ENCODE data around the gene ATOH8.

Gene ATOH8

GRCh38 chr2:85718885-85719492 is 34.8 kb upstream of the ATOH8 start:
- no peak for DNase-seq (ENCODE audit: extremely low read depth, low read depth)
- TF ChIP-seq CTCF (IDR thresholded peaks at IDR 0.05; ENCODE audit: low read depth, low read length): no peak

GRCh38 chr2:85719609-85720240 is 34.1 kb upstream of the ATOH8 start:
- TF ChIP-seq CTCF (IDR thresholded peaks at IDR 0.05; ENCODE audit: low read depth, low read length): no peak

GRCh38 chr2:85720533-85720932 is 33.3 kb upstream of the ATOH8 start:
- no peak for DNase-seq (ENCODE audit: extremely low read depth, low read depth)
- no peak for TF ChIP-seq CTCF (IDR thresholded peaks at IDR 0.05; ENCODE audit: low read depth, low read length)

More at GRCh38 chr2:85719609-85720240, 34.1 kb upstream of the ATOH8 start:
- DNase-seq (ENCODE audit: extremely low read depth, low read depth): no peak

DNA sequence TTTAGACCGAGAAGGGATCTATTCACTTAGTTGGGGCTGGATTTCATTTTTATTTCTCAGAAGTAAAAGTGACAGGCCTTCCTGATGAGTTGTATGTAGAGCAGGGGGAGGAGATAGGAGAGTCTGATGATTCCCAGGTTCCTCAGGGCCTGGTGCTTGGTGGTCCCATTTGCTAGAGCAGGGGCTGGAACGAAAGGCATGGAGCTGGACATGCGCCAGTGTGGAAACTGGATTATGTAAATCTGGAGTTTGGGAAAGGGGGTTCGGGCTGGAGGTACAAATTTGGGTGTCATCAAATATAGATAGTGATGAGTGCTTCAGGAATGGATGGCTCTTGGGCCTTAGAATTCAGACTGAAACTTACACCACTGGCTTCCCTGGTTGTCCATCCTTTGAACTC is 32.1 kb upstream of the ATOH8 start:
- DNase-seq (ENCODE audit: extremely low read depth, low read depth): no peak
- no peak for TF ChIP-seq CTCF (IDR thresholded peaks at IDR 0.05; ENCODE audit: low read depth, low read length)

DNA sequence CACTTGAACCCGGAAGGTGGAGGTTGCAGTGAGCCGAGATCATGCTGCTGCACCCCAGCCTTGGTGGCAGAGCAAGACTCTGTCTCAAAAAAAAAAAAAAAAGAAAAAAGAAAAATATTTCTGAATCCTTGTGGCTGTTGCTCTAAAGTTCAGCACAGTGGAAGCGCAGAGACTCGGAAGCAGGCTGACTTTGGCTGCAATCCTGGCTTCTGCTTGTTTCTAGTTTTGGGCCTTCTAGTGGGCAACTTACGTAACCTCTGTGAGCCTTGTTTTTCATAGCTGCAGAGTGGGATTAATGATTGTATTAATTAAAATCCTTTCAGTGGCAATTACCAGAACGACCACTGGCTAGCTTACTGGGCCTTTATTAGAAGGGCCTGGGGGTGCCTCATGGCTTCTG is 31.3 kb upstream of the ATOH8 start:
- no peak for TF ChIP-seq CTCF (IDR thresholded peaks at IDR 0.05; ENCODE audit: low read depth, low read length)

GRCh38 chr2:85723707-85724360 is 30.0 kb upstream of the ATOH8 start:
- DNase-seq (ENCODE audit: extremely low read depth, low read depth): no peak

More for the DNA sequence above, 31.3 kb upstream of the ATOH8 start:
- DNase-seq (ENCODE audit: extremely low read depth, low read depth): no peak

More at GRCh38 chr2:85723707-85724360, 30.0 kb upstream of the ATOH8 start:
- TF ChIP-seq CTCF (IDR thresholded peaks at IDR 0.05; ENCODE audit: low read depth, low read length): no peak

All from AG09319 (cell line).